ENCODE data around the gene CFAP20DC.

DNA sequence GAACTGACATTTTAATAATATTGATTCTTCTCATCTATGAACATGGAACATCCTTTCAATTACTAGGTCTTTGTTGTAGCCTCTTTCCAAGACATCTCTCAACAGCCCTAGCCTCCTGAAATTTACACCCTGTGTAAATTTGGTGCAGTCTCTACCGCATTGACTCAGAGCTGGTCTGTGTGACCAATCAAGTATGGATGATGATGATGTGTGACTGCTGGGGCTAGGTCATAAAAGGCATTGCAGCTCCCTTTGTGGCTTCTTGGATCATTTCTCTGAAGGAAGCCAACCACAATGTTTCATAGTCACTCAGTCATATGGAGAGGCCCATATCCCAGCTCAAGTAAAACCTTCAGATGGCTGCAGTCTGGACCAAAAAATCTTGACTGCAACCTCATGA, 321.1 kb downstream of the CFAP20DC start:
- TF ChIP-seq, protein P1, sequence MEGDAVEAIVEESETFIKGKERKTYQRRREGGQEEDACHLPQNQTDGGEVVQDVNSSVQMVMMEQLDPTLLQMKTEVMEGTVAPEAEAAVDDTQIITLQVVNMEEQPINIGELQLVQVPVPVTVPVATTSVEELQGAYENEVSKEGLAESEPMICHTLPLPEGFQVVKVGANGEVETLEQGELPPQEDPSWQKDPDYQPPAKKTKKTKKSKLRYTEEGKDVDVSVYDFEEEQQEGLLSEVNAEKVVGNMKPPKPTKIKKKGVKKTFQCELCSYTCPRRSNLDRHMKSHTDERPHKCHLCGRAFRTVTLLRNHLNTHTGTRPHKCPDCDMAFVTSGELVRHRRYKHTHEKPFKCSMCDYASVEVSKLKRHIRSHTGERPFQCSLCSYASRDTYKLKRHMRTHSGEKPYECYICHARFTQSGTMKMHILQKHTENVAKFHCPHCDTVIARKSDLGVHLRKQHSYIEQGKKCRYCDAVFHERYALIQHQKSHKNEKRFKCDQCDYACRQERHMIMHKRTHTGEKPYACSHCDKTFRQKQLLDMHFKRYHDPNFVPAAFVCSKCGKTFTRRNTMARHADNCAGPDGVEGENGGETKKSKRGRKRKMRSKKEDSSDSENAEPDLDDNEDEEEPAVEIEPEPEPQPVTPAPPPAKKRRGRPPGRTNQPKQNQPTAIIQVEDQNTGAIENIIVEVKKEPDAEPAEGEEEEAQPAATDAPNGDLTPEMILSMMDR (conservative IDR thresholded peaks at IDR 0.05; ENCODE audit: low read length) = no peak
- TF ChIP-seq EZH2phosphoT487 (IDR thresholded peaks at IDR 0.05; ENCODE audit: borderline replicate concordance, low read depth, low read length) = no peak
